ENCODE data around the gene PREX1. TPM values are rescaled to one million over a fixed set of nuclear protein-coding genes. Genes with fewer than 3 reads are reported as not detected.

The PREX1 gene
- total and polyA plus RNA-seq, 2 of the 4 experiments (the other 2 are of a cell fraction) = 0.67 to 0.72 TPM

DNA sequence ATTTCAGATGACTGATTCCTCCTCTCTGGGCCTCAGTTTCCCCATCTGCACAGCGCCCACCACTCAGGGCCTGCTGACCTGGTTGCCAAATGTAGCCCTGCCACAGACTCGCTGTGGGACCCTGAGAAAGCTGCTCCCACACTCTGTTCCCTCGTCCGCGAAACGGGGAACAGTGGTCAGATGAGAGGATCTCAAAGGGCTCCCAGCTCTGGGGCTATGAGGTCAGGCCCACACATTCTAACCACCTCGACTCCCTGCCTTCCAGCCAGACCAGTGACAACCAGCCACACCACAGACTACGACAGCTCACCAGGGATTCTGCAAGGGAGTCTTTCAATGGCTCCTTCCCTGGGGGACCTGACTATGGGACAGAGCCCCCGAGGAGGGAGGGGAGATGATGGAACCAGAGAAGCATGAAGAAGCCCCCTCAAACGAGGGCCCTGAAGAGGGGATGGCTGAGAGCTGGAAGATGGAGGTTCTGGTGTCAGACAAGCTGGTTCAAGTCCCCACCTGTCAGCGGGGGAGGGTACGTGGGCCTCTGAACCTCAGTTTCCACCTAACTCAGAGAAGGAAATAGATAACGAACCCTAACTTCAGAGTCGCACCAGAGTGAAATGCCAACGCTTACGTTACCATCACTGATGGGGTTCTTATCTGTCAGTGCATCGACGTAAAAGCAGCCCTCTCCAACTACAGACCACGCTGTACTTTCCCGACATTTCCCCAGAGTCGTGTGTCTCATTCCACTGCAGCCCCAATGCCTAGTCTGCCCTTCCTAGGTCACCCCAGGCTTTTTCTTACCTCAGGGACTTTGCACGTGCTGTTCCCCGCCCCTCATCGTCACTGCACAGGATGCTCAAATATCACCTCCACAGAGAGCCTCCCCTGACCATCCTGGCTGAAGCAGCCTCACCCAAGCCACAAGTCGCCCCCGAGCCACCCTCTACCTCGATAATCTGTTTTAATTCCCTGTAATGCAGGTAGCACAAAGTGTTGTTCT, 60.5 kb downstream of the PREX1 start:
- H3K27me3 ChIP-seq (ENCODE audit: control insufficient read depth, insufficient read depth, low read length) = peaks cover 12% of the 10 kb centered on the region; the same call in 1 of the 2 replicates
- no peak overlapping the region for H2BK120ac ChIP-seq (ENCODE audit: low read depth, low read length)
- 78% methylated on average over 6 of the region's 27 CpGs; no CpG with 5 or more reads in 1 of the 2 experiments for WGBS, 2 experiments (ENCODE audit: extremely low coverage in 2 of 2, insufficient read length in 1 of 2)
- no peak overlapping the region for H3K18ac ChIP-seq (ENCODE audit: low read depth, low read length)
- in situ Hi-C loops (cut with MboI; ENCODE audit: low sequenced_read_pairs) (no loop called here), dilution Hi-C loops (cut with HindIII; ENCODE audit: low sequenced_read_pairs, unreplicated experiment) (no loop called here), intact Hi-C loops (cut with micrococcal nuclease) (no loop called here)
- no peak overlapping the region for H3K4ac ChIP-seq (ENCODE audit: low read depth, low read length)
- H4K91ac ChIP-seq (ENCODE audit: insufficient read depth, low read depth, low read length) = no peak overlapping the region
- H3K9me1 ChIP-seq (ENCODE audit: insufficient read depth, low read length) = no peaks in the 10 kb centered on the region
- no peak for TF ChIP-seq ELK1 (IDR thresholded peaks at IDR 0.05; ENCODE audit: borderline replicate concordance, low read depth, low read length)
- TF ChIP-seq CTCF (conservative IDR thresholded peaks at IDR 0.05; ENCODE audit: low read depth, low read length) = no peak
- no peak for TF ChIP-seq CHD1 (IDR thresholded peaks at IDR 0.05; ENCODE audit: low read depth, low read length)
- TF ChIP-seq FOS (IDR thresholded peaks at IDR 0.05; ENCODE audit: low read depth, low read length) = no peak
- TF ChIP-seq POLR2A (IDR thresholded peaks at IDR 0.05; ENCODE audit: low read depth, low read length) = no peak
- TF ChIP-seq NFE2L2 (IDR thresholded peaks at IDR 0.05; ENCODE audit: low read depth, low read length) = no peak
- no peak for TF ChIP-seq RAD21 (IDR thresholded peaks at IDR 0.05; ENCODE audit: low read length)
- no peak for TF ChIP-seq RFX5 (IDR thresholded peaks at IDR 0.05; ENCODE audit: low read depth, low read length)
- no peak for TF ChIP-seq CEBPB (IDR thresholded peaks at IDR 0.05; ENCODE audit: low read depth, low read length)
- no peak for TF ChIP-seq MAZ (IDR thresholded peaks at IDR 0.05; ENCODE audit: borderline replicate concordance, low read depth, low read length)
- TF ChIP-seq, protein P1, sequence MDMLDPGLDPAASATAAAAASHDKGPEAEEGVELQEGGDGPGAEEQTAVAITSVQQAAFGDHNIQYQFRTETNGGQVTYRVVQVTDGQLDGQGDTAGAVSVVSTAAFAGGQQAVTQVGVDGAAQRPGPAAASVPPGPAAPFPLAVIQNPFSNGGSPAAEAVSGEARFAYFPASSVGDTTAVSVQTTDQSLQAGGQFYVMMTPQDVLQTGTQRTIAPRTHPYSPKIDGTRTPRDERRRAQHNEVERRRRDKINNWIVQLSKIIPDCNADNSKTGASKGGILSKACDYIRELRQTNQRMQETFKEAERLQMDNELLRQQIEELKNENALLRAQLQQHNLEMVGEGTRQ (IDR thresholded peaks at IDR 0.05; ENCODE audit: low read depth, low read length) = no peak
- no peak for TF ChIP-seq MXI1 (IDR thresholded peaks at IDR 0.05; ENCODE audit: borderline replicate concordance, low read depth, low read length)
- no peak for DNase-seq
- BruUV-seq (replicated peaks) = no TSS peak
- H3K4me2 ChIP-seq (ENCODE audit: low read depth, low read length) = no peak overlapping the region
- no peak for ATAC-seq (ENCODE audit: low read depth)
- no peak overlapping the region for H2BK5ac ChIP-seq (ENCODE audit: low read depth, low read length, poor library complexity, severe bottlenecking)
- no peak overlapping the region for H4K5ac ChIP-seq (ENCODE audit: low read depth, low read length)
- H2AK9ac ChIP-seq (replicated peaks; ENCODE audit: low read depth, low read length, poor library complexity) = no peak overlapping the region
- no peak overlapping the region for H3K14ac ChIP-seq (replicated peaks; ENCODE audit: low read depth, low read length)
- no peak overlapping the region for H2BK15ac ChIP-seq (ENCODE audit: low read depth, low read length)
- no peak overlapping the region for H3K56ac ChIP-seq (ENCODE audit: extremely low read depth, insufficient read depth, low read length)
- H2AK5ac ChIP-seq (ENCODE audit: low read depth, low read length) = no peak overlapping the region
- no peaks in the 10 kb centered on the region for H4K20me1 ChIP-seq (ENCODE audit: insufficient read depth, low read length)
- H3K79me1 ChIP-seq (ENCODE audit: low read depth in 1 of 2, low read length in 2 of 2) = no peaks in the 10 kb centered on the region
- H2AFZ ChIP-seq (replicated peaks; ENCODE audit: low read length, poor library complexity) = no peak overlapping the region
- no peak overlapping the region for H3K23ac ChIP-seq (ENCODE audit: low read depth, low read length)
- no peak overlapping the region for H3K9ac ChIP-seq (ENCODE audit: low read depth, low read length)
- no peaks in the 10 kb centered on the region for H3K4me1 ChIP-seq (ENCODE audit: control insufficient read depth, insufficient read depth, low read length)
- no peak overlapping the region for H2BK20ac ChIP-seq (ENCODE audit: low read depth, low read length)
- H3K36me3 ChIP-seq (ENCODE audit: control insufficient read depth, insufficient read depth, low read length) = no peaks in the 10 kb centered on the region
- no peaks in the 10 kb centered on the region for H3K9me3 ChIP-seq (ENCODE audit: control insufficient read depth, insufficient read depth, low read length)
- H3K27ac ChIP-seq (ENCODE audit: insufficient read depth, low read length) = no peak overlapping the region
- H4K8ac ChIP-seq (ENCODE audit: low read depth in 2 of 2, low read length in 2 of 2) = no peak overlapping the region
- no peak overlapping the region for H3K4me3 ChIP-seq (ENCODE audit: insufficient read depth, low read depth, low read length)
- POLR2A ChIA-PET (ENCODE audit: unreplicated experiment) = no interaction called here
- CTCF ChIA-PET = no interaction called here
